Adipocyte (in vitro differentiated cells): ENCODE data around the gene PLCXD3.

Source experiments
- DNase-seq: peaks from one replicate; pipeline ENCODE4 v3.0.0-alpha.2; 2015; ENCODE audit warnings: low read depth
- H3K27me3 ChIP-seq: replicated peaks from 2 replicates; pipeline ENCODE4 v1.7.0; 2013; ENCODE audit warnings: mild to moderate bottlenecking, low read length, moderate library complexity; ENCODE audit not compliant: control insufficient read depth, insufficient read depth
- H3K36me3 ChIP-seq: 2 replicates; pipeline ENCODE4 v1.7.0; 2013; ENCODE audit warnings: low read length, mild to moderate bottlenecking, moderate library complexity; ENCODE audit not compliant: control insufficient read depth, insufficient read depth, severe bottlenecking
- H3K4me1 ChIP-seq: 2 replicates; pipeline ENCODE4 v1.7.0; 2013; ENCODE audit warnings: mild to moderate bottlenecking, low read length, moderate library complexity; ENCODE audit not compliant: control insufficient read depth, insufficient read depth
- H3K4me3 ChIP-seq: 2 replicates; pipeline ENCODE4 v1.7.0; 2013; ENCODE audit warnings: mild to moderate bottlenecking, low read length, moderate library complexity
- H3K9ac ChIP-seq: 2 replicates; pipeline ENCODE4 v1.7.0; 2013; ENCODE audit warnings: mild to moderate bottlenecking, low read length, moderate library complexity
- H3K9me3 ChIP-seq: 2 replicates; pipeline ENCODE4 v1.7.0; 2013; ENCODE audit warnings: mild to moderate bottlenecking, low read length, moderate library complexity; ENCODE audit not compliant: control insufficient read depth

Gene PLCXD3

DNA sequence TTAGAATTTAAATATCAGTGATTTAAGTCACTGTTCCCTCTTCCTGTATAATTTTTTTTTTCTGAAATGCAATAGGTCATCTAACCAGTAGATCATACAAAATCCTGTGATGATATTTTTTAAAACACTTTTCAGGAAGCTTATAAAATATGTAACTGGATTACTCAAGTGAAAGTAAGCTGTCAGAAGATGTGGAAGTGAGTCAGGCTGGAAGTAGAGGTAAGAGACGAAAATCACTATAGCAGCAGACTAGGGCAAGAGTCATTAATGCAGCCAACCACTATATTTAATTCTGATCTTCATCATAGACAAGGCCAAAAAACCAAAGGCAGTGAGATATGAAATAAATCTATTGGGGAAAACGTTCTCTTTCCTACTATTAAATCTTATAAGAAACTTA, 231.4 kb downstream of the PLCXD3 start:
- DNase-seq: no peak
- H3K4me1 ChIP-seq: no peaks in the 10 kb centered on the region
- no peaks in the 10 kb centered on the region for H3K9me3 ChIP-seq
- H3K9ac ChIP-seq: no peak overlapping the region
- H3K27me3 ChIP-seq: no peaks in the 10 kb centered on the region
- no peaks in the 10 kb centered on the region for H3K36me3 ChIP-seq
- H3K4me3 ChIP-seq: no peak overlapping the region

DNA sequence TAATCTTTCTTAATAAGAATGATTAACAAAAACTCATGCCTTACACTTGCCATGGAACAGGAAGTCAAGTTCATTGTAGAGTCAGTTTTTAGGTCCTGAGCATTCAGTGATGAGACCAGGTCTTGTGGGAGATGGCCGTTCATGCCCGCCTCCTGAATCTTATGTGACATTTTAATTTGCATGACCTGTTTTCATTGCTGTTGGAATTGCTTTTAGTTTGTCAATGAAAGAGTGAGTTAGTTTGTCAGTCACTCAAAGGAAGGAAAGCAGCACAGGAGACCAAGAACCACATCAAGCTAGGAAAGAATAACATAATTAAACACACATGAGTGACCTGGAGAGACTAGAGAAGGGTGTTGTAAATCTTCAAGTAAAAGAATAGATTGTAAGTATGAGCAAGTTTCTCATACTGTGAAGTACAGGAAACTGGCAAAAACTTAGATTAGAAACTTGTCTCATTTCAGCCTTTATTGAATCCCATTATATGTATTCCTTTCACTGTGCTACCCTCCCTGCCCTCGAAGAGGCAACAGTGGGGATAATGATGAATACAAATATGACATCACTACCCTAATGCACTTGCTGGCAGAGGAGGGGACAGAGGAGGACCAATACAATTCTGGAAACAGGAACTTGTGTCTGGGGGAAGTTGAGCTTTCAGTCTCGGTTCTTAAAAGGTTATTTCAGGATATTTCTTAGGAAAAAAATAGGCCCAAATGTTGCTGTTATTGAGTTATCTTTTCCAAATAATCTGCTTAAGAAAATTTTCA, 232.7 kb downstream of the PLCXD3 start:
- no peak for DNase-seq
- H3K9me3 ChIP-seq: no peaks in the 10 kb centered on the region

DNA sequence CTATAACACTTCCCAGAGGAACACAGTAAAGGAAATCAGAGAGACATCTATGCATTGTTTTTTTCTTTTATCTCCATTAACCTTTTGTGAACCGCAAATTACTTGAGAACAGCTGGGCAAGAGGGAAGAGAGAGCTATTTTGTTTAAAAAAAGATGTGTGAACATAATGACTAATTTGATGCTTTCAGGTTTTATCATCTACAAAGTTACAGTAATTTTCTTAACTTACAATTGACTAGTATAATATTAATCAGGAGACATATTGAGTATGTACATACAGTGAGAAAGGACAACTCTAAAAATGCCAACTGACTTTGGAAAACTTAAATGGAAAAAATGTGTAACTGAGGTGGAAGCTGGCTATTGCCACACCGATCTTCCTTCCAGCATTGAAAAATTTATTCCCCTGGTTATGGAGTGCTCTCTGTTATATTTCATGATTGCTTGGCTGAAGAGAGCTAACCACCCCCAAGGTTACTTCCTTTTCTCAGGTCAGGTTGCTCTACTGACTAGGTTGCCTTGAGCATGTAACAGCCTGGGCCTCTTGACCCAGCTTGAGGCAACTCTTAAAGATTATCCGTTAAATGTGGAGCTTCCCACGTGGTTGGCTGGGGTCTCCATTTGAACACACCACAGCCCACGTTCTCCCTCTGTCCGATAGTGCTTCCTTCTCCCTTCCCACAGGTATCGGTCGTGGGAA, 234.4 kb downstream of the PLCXD3 start:
- no peak overlapping the region for H3K9ac ChIP-seq
- H3K4me1 ChIP-seq: no peaks in the 10 kb centered on the region
- H3K9me3 ChIP-seq: no peaks in the 10 kb centered on the region
- H3K36me3 ChIP-seq: no peaks in the 10 kb centered on the region
- H3K27me3 ChIP-seq: no peaks in the 10 kb centered on the region
- DNase-seq: no peak
- H3K4me3 ChIP-seq: no peak overlapping the region

More for the DNA sequence above, 232.7 kb downstream of the PLCXD3 start:
- no peak overlapping the region for H3K9ac ChIP-seq
- H3K4me1 ChIP-seq: no peaks in the 10 kb centered on the region
- H3K36me3 ChIP-seq: no peaks in the 10 kb centered on the region
- H3K27me3 ChIP-seq: no peaks in the 10 kb centered on the region
- H3K4me3 ChIP-seq: no peak overlapping the region

DNA sequence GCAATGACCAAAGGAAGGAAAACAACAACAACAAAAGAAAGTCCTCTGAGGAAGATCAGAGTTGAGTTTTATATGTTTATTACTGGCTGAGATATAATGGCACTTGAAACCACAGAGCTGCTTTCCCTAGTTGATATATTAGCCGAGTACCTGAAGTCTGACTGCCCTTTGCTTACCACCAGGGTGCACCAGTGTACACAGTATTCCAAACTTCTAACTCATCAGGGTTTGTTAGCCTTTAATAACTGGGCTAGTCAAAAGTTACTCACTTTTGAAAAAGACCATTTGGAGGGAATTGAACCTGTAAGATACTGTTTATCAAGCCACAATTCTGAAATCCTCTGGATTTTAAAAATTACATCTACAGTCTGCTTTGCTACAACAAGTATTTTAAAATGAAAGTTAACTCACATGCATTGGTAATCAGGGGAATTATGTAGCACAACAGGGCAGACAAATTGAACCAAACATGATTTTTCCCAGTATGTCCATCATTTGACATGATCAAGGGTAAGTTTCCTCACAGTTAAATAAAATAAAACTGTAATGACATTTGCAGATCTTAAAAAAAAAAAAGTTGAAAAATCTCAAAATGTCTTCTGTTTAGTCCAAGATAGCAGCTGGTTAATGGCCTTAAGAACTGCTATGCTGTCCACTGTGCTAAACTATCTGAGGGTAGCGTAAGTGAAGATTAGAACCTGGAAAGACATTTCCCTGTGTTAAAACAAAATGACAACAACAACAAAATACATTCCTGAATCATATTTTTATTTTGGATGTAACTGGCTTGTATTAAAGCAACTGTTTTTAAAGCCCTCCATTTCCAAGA, 239.8 kb downstream of the PLCXD3 start:
- DNase-seq: peak; percentile 77
- Histone ChIP-seq H3K27me3 (no peaks in the 10 kb centered on the region), H3K4me1 (peaks cover 4% of the 10 kb centered on the region), H3K9ac (peak overlapping the region; percentile 27), H3K9me3 (no peaks in the 10 kb centered on the region), H3K36me3 (no peaks in the 10 kb centered on the region), H3K4me3 (no peak overlapping the region)

DNA sequence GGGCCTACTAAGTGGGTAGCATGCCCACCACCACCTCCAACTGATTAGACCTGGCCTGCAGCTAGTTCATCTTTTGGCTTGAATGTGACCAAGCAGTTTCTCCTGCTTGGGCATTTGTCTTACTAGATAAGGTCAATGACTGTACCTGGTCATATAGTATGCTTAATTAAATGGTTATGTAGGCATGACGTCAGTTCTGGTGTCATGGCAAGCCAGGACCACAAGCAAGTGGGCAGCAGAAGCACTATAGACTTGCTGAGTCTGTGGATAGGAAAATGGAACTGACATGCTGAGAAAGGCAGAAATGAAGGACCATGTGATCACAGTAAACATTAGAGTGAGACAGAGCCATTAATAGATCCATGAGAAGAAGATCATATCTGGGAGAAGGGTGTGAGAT, 241.5 kb downstream of the PLCXD3 start:
- DNase-seq: no peak
- Histone ChIP-seq H3K4me1 (peaks cover 4% of the 10 kb centered on the region), H3K36me3 (no peaks in the 10 kb centered on the region), H3K9ac (no peak overlapping the region), H3K4me3 (no peak overlapping the region), H3K27me3 (no peaks in the 10 kb centered on the region), H3K9me3 (no peaks in the 10 kb centered on the region)

DNA sequence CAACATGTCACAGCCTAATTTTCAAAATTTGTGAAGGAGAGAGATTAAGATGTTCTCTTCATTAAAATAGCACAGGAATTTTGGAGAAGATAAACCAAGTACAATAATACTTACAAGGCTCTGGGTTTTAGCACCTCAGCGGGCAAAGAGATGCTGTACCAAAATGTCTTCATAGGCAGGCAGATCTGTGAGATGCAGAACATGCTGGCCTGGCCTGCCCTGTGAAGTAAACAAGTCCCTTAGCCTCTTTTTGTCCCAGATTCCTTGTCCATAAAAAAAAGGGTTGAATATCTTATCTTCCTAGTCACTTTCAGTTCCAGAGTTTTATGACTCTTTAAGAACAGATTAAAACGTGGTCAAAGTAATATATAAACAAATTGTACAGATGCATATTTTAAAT, 244.0 kb downstream of the PLCXD3 start:
- no peak for DNase-seq
- Histone ChIP-seq H3K36me3 (no peaks in the 10 kb centered on the region), H3K4me1 (peaks cover 4% of the 10 kb centered on the region), H3K27me3 (no peaks in the 10 kb centered on the region), H3K9ac (no peak overlapping the region), H3K4me3 (no peak overlapping the region), H3K9me3 (no peaks in the 10 kb centered on the region)

DNA sequence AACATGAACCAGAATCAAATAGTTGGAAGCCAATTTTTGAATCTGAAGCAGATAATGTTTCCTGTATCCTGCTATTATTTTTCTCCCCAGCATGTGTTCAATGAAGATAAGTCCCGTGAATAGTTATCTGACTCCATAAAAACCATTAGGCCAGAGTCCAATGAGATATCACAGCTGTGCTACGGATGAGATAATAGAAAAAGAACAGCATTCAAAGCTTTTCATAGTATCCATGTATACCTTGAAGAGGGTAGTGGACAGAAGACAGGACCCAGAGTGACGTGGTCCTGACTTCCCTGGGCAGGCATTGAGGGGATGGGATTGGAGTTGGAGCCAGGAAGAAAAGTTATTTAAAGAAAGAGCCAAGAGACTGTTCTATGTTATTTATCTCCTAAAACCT, 246.4 kb downstream of the PLCXD3 start:
- H3K27me3 ChIP-seq: no peaks in the 10 kb centered on the region
- H3K4me1 ChIP-seq: no peaks in the 10 kb centered on the region
- no peak for DNase-seq

DNA sequence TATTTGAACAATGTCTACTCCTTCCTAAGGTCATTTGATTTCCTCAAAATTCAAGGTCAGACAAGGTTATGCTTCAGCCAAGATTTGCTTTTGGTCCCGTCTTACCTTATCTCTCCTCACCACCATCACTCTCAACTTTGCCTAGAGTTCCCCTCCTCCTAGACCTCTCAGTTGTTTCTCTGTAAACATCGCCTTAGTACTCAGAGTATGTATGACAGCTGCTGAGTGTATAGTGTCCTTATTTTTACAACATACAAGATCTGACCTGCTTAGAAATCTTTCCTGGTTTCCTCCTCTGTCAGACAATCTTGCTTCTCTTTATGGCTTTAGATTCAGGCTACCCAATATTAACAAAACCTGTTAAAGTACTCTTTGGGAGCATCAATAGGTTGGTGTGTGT, 247.1 kb downstream of the PLCXD3 start:
- no peaks in the 10 kb centered on the region for H3K27me3 ChIP-seq
- H3K9ac ChIP-seq: no peak overlapping the region
- no peaks in the 10 kb centered on the region for H3K4me1 ChIP-seq
- H3K4me3 ChIP-seq: no peak overlapping the region
- H3K9me3 ChIP-seq: no peaks in the 10 kb centered on the region
- no peak for DNase-seq
- H3K36me3 ChIP-seq: no peaks in the 10 kb centered on the region

More for the DNA sequence above, 246.4 kb downstream of the PLCXD3 start:
- no peak overlapping the region for H3K9ac ChIP-seq
- no peak overlapping the region for H3K4me3 ChIP-seq
- H3K9me3 ChIP-seq: no peaks in the 10 kb centered on the region
- H3K36me3 ChIP-seq: no peaks in the 10 kb centered on the region
